RKO (cell line): ENCODE results near the gene GINS2.

Experiments used
- DNase-seq: peaks from one replicate; pipeline ENCODE4 v3.0.0-alpha.2; 2016; ENCODE audit warnings: low spot score

Gene GINS2

DNA sequence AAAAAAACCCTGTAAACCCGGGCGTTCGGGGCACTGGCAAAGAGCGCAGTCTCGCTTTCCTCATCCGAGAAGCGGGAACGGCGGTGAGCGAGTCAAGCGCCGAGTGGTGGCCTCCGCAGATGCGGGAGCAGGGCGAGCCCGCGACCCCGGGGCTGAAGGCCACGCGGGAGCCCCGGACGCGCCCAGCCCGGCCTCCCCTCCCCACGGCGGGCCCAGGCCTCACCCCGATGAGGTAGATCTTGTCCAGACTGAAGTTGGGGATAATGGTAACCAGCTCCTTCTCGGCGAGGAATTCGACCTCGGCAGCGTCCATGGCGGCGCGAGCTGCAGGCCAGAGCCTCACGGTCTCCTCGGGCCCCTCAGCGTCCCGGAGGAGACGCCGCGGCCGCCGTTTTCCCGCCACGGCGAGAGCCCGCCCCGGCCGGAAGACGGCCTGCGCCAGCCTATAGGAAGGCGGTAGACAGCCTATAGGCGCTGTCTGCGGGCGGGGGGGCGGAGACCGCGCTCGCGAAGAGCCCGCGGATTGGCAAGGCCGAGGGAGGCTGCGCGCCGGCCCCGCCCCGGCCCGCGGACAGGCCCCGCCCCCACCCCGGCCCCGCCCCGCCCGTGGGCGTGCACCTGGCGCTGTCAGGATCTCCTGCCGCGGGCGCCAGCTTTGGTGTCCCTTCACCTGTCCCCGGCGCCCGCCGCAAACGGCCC, at the start of gene GINS2:
TSS of gene GINS2 (minus strand) at position 369 of the 699 bp plus-strand sequence. CDS start at position 313, 56 bp downstream.
- DNase-seq: peak; percentile 93

DNA sequence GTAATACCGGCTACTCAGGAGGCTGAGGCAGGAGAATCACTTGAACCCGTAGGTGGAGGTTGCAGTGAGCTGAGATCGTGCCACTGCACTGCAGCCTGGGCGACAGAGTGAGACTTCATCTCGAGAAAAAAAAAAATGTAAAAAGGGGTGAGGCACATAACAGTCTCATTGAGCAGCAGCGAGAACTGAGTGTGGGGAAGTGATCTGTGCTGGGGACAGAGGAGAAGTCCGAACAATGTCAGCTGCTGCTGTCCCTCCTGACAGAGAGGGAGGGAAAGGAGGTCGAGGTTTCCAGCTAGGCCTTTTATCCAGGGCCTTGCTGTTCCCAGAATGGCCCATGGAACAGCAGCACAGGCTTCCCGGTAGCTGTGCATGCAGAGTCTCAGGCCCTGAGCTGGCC, 48.2 kb upstream of the GINS2 start:
- DNase-seq: no peak

DNA sequence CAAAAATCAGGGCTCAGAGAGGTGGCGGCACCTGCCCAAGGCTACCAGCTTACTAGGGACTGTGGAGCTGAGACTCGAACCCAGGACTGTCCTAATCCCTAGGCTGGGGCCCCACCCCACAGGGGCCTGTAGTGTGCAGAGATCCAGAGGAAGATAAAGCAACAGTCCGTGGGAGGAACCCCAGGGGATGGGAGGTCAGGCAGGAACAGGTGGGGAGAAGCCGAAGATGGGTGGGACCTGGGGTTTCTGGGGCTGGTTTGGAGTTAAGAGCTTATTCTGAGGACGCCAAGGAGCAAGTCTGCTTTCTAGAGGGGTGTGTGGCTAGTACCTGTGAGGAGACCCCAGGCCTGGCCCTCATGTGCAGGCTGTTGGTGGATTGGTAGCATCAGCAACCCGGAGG, 47.2 kb upstream of the GINS2 start:
- no peak for DNase-seq

DNA sequence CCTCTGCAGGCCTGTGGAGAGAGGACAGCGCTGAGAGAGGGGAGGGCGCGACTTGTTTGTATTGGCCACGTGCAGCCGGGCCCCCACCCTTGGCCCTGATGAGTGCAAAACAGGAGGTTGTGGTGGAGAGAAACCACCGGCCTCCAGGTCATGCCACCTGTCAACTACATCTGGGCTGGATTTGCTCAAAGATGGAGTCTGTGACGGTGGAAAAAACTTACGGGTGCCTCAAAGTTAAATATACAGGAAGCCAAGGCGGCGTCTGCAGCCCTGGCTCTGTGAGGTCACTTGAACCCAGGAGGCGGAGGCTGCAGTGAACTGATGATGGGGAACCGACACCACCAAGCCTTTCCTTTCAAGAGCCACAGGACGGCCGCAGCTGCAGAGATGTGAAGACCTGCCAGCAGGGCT, 46.5 kb upstream of the GINS2 start:
- DNase-seq: no peak

DNA sequence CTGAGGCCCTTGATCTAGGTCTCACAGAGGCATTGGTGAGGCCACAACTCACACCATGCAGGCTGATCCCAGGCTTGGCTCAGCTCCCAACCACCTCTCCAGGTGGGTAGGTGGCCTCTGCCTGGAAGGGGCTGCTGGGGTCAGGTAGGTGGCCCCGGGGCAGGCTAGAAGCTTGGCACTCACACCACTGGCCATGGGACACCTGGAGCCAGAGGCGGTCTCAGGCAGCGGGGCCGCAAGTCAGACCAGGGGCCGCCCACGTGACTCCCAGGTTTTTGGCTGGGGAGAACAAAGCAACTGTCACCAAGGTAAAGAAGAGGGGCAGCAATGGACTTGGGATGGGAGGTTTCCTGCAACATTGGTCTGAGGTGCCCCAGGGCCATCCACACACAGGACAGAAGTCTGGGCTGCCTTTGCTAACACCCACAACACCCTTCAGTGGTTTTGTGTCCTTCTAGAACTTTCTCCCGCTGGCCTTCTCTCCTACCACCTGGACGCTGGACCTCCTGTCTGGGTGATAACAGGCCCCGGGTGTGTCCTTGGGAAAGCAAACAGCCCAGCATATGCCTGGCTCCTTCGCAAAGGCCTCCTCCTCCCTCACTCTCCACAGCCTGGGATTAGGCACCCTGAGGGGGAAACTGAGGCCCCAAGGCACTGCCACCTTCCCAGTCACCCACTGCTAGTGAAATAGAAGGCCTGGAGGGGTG, 45.7 kb upstream of the GINS2 start:
- DNase-seq: no peak

DNA sequence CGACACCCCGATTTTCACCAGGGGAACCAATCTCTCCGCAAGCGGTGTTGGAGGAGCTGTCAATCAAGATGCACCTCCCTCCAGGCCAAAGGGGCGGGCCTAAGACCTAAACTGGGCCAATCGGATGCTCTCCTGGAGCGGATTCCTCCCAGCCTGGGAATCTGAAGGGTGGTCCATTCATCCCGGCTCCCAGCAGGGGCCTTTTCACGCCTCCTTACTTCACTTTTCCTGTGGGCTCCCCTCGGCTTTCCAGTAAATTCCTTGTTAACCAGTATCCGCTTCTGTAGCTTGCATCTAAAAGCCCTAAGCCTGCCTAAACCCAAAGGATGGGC, 45.1 kb upstream of the GINS2 start:
- no peak for DNase-seq

DNA sequence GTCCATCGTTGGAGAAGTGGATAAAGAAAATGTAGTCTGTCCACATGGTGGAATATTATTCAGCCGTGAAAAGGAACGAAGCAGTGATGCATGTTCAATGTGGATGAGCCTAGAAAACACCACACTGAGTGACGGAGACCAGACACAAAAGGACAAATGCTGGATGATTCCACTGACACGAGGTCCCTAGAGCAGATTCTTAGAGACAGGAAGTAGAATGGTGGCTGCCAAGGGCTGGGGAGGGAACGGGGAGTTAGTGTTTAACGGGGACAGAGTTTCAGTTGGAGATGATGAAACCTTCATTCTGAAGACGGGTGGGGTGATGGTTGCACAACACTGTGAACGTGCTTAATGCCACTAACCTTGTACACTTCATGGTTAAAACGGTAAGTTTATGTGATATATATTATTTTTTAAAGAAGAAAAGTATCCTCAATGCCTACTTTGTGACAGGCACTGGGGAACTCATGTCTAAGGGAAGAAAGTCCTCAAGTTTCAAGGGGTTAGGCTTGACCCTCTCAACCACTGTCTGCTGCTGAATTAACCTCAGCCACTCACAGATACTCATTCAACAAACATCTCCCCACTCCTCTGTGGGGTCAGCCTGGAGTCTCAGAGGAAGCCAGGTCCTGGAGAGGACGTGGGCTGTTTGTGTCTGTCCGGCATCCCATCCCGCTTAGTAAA, 44.5 kb upstream of the GINS2 start:
- DNase-seq: no peak

DNA sequence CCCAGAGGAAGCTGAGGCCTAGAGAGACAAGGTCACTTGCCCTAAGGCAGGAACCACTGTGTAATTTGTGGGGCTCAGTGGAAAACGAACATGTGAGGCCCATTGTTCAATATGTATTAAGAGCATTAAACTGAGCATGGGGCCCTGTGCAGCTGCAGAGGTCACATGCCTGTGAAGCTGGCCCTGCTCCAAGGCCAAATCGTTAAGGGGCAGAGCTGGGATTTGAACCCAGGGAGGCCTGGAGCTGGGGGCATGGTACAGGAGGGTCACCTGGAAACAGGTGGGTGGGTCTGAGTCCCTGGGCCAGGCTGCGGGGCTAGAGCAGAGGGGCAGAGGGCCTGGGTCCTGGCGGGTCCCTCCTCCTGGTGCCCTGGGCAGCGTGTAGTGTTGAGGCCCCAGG, 42.4 kb upstream of the GINS2 start:
- DNase-seq: no peak

DNA sequence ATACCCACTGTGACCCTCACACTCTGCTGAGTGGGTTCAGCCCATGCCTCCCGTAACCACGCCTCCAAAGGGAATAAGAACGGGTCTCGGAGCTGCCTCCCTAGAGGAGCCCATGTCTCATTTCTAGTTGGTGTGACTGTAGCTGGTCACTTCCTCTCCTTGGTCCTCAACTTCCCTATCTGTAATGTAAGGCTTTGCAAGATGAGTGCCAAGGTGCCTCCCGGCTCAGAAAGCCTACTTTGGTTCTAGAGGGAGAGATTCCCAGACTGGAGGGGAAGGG, 41.4 kb upstream of the GINS2 start:
- no peak for DNase-seq

DNA sequence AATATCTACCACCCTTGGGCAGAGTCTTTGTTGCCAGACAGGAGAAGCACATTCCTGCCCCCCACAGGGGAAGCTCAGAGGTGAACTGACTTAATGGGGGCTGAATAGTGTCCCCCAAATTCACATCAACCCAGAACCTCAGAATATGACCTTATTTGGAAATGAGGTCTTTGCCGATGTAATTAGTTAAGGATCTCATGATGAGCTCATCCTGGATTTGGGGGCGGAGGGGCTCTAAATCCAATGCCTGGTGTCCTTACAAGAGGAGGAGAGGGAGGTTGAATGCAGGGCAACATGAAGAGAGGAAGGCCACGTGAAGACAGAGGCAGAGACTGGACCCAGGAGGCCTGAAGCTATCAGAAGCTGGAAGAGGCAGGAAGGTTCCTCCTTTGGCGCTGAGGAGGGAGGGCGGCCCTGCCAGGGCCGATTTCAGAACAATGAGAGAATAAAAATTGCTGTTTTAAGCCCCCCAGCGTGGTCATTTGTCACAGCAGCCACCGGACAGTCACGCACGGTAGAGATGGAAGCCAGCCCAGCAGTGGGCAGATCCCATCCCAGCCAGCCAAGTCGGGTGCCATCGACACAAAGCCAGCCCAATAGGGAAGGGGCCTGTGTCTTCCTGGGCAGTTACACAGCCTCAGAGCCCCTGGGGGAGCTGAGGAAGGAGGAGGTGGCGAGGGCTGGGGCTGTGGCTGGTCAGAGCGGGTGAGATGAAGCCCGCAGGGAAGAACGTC, 40.9 kb upstream of the GINS2 start:
- no peak for DNase-seq

DNA sequence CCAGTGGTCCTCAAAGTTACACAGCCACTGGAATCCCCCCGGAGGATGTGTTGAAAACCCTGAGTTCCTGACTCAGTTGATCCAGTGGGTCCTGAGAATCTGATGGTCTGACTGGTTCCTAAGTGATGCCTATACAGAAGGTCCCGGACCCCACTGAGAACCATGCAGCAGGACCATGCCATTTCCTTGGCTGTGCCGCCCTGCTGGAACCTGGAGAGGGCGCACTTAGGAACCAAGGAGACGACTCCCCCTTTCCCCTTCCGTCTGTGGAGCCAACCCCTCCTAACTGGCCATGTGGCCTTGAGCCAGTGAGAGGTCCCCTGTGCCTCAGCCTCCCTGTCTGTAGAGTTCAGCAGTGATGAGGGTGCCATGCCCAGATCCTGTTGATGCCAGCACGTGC, 40.1 kb upstream of the GINS2 start:
- DNase-seq: no peak

DNA sequence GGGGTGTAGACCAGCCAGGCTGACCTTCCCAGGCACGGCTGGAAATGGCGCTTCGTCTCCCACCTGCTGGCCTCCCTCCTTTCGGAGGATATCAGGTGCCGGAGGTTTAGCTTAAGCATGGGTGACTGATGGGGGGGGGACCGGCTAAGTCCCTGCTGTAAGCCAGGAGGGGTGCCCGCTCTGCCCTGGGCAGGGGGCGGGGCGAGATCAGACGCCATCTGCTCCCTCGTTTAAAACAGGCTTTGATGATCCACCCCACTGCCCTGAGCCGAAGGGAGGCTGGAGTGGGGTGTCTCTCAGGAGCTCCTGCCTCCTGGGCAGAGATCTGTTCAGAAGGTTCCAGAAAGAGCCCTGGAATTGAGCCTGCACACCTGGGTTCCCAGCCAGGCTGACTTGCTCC, 36.2 kb upstream of the GINS2 start:
- no peak for DNase-seq

DNA sequence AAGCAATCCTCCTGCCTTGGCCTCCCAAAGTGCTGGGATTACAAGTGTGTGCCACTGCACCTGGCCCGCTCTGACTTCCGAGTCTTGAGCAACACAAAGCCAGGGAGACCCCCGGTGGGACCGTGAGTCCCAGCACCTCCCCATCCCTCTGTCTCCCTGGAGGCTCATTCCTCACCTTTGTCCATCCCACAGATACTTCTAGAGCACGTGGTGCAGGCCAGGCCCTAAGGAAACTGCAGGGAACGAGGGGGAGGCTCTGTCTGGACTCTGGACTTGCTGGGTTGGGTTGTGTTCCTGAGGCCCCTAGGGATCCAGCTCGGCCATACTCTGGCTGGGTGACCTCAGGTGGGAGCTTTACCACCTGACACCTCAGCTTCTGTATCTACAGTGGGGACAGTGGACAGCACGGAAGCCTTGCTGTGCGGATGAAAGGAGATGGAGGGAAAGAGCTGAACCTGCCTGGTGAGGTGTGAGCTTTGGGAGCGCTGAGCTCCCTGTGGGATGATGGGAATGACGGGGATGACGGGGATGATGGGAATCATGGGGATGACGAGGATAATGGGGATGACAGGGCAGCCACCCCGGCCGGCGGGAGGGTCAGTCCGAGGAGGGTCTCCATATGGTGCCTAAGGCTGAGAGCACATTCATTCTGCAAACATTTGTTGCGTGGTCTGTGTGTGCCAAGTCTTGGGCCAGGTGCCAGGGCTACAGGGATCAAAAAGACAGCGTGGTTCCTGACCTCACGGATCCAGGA, 35.5 kb upstream of the GINS2 start:
- DNase-seq: no peak

DNA sequence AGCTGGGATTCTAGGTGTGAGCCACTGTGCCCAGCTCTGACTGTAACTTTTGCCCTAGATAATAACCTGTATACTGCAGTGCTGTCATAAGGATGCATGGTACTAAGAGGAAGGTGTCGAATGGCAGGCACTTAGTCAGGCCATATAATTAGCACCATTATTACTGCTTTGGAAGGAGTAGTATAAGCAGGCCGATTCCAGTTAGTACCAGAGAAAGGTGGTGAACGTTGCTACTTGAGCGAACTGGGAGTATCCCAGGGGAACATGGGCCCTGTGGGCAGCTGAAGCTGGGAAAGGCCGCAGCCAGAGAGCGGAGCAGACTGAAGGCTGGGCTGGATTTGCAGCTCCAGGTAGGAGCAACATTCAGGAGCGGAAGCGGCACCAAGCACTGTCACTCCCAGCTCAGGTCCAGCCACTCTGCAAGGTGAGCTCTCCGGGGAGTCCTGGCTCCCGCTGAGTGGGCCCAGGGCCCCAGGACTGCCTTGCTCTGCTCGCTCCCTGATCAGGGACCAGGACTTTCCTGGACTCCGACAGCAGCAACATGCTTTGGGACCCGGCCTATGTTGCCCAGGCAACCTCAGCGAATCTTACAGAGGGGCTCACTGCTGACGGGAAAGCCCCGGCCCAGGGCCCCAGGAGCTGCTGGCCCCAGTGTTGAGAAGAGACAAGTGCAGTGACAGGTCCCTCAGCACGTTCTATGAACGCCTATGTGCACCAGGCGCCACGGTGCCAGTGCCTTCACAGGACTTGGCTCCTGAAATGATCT, 33.6 kb upstream of the GINS2 start:
- DNase-seq: no peak

DNA sequence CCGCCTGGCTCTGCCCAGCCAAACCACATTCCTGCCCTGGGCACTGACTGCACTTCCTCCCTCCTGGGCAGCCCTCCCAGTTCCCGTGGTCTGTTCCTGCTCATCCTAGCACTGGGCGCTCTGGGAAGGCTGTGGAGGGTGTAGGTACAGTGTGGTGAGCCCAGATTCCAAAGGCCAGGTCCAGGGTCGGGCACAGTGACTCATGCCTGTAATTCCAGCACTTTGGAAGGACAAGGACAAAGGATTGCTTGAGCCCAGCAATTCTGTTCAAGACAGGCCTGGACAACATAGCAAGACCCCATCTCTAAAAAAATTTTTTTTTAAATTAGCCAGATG, 31.5 kb upstream of the GINS2 start:
- DNase-seq: no peak

DNA sequence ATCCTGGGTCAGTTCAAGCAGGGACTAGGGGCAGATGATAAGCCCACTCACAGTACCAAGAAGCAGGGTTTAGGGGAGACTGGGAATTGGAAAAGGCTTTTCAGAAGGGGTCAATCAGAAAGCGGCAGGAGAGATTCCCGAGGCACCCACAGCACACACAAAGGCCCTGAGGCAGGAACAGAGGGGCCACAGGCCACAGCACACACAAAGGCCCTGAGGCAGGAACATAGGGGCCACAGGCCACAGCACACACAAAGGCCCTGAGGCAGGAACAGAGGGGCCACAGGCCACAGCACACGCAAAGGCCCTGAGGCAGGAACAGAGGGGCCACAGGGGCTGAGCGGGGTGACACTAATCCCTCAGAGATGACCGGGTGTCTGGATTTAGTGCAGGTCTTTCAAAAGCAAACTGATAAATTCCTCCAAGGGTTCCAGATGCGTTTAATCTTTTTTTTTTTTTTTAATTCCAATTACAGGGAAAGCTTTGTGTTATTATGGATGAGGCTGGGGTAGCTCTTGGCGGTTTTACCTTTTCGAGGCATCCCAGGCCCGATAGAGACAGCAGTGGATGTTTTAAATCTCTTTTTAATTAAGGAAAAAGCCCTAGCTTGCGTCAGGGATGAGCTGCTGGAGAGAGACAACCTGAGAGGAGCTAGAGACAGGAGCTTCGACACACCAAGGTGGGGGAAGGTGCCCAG, 31.0 kb upstream of the GINS2 start:
- DNase-seq: no peak

DNA sequence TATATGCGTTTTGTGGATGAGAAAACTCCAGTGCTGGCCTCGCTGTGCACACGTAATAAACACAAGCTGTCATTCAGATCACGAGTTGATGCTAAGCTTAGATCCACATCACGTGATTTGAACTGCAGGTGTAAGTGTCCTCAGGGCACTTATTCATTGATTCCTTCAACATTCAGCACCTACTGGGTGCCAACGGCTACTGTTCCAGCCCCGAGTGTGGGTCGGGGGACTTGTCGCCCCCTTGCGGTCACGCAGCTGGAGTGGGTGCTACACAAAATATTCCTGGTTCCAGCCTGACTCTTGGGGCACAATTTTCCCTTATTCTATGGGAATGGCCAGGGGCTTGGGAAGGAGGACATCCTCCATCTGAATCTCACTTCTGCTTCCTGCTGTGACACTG, 29.9 kb upstream of the GINS2 start:
- DNase-seq: no peak

DNA sequence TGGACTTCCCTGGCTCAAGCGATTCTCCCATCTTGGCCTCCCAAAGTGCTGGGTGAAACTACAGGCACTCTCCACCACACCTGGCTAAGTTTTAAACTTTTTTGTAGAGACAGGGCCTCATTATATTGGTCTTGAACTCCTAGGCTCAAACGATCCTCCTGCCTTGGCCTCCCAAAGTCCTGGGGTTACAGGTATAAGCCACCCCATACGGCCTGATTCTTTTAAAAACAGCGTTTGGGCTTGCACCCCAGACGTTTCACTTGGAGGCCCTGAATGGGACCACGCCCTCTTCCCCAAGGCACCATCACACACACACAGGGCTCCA, 29.4 kb upstream of the GINS2 start:
- DNase-seq: no peak

DNA sequence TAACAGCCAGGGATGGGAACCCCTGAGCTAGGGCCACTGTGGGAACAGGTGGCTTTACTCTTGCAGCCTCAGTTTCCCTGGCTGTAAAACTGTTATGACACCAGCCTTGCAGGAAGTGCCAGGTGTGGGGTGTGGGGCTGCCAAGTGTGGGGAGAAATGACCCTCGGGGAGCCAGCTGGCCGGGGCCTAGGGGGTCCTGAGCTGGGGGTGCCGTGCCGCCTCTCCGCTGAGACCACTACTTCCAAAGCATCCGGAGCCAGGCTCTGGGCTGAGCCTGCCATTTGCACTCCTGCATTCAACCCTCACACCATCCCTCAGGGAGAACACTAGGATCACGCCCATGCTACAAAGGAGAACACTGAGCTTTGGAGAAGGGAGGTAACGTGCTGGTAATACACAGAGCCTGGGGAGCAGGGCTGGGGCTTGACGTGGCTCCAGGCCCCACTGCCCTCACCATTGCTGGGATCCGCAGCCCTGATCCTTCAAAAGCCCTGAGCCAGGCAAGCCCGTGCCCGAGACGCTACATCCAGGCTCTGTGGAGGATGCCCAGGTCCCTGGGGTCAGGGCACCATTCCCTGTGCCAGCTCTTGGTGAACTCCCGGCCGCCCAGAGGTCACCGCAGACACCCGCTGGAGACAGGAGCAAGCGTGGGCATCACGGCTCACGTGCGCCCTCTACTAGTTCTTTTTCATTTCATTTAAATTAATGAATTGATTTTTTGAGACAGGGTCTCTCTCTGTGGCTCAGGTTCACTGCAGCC, 28.8 kb upstream of the GINS2 start:
- peak; percentile 54 for DNase-seq

DNA sequence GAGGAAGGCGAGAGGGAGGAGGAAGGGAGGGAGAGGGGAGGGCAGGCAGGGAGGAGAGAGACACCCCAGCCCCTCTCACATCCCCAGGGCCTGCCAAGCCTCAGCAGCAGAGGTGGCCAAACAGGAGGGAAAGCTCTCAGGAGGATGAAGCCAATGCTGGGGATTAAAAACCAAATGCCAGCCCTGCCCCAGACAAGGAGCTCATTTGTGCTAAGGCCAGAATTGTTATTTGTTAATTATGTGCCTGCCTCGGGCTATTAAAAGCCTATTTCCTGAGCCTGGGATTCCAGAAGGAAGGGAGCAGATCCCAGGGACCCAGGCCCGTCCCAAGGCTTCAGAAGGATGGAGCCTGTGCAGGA, 27.9 kb upstream of the GINS2 start:
- DNase-seq: no peak
